ENCODE measurements around the gene TMPRSS13. TPM values are rescaled to one million over a fixed set of nuclear protein-coding genes. Genes with fewer than 3 reads are reported as not detected.

Gene TMPRSS13
- total and polyA plus RNA-seq, 11 donors = 0.03 to 0.51 (median 0.12) TPM; not detected in 5

DNA sequence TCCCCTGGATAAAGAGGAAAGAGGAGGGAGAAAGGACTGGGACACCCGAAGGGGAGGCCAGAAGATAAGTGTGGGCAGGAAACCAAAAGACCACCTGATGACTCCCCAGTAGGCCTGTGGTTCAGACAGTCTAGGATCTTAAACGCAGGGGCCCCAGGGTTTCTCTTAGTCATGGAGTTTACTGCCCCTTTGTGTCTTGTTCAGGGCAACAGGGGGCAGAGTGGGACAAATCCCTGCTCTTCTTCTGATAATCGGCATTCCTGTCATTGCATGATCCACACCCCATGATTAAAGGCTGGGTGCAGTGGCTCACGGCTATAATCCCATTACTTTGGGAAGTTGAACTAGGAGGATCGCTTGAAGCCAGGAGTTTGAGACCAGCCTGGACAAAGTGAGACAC lies 4.7 kb upstream of the TMPRSS13 start:
- WGBS, 4 donors = 78 to 89% (median 83%) methylated on average over 5 of the region's 5 CpGs
- Histone ChIP-seq H3K4me1 (peaks cover 0 to 34% (median 0%) of the 10 kb centered on the region in 12 donors), H3K36me3 (no peaks in the 10 kb centered on the region), H3K27ac (no peak overlapping the region), H3K27me3 (no peaks in the 10 kb centered on the region), H3K9me3 (no peaks in the 10 kb centered on the region), H3K4me3 (no peak overlapping the region)
- DNase-seq (no peak), ATAC-seq (no peak)
- no peak for TF ChIP-seq POLR2A (IDR thresholded peaks at IDR 0.05)
- TF ChIP-seq, protein P1, sequence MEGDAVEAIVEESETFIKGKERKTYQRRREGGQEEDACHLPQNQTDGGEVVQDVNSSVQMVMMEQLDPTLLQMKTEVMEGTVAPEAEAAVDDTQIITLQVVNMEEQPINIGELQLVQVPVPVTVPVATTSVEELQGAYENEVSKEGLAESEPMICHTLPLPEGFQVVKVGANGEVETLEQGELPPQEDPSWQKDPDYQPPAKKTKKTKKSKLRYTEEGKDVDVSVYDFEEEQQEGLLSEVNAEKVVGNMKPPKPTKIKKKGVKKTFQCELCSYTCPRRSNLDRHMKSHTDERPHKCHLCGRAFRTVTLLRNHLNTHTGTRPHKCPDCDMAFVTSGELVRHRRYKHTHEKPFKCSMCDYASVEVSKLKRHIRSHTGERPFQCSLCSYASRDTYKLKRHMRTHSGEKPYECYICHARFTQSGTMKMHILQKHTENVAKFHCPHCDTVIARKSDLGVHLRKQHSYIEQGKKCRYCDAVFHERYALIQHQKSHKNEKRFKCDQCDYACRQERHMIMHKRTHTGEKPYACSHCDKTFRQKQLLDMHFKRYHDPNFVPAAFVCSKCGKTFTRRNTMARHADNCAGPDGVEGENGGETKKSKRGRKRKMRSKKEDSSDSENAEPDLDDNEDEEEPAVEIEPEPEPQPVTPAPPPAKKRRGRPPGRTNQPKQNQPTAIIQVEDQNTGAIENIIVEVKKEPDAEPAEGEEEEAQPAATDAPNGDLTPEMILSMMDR (IDR thresholded peaks at IDR 0.05) = no peak
- intact Hi-C loops (cut with DNase I) = no loop called here

DNA sequence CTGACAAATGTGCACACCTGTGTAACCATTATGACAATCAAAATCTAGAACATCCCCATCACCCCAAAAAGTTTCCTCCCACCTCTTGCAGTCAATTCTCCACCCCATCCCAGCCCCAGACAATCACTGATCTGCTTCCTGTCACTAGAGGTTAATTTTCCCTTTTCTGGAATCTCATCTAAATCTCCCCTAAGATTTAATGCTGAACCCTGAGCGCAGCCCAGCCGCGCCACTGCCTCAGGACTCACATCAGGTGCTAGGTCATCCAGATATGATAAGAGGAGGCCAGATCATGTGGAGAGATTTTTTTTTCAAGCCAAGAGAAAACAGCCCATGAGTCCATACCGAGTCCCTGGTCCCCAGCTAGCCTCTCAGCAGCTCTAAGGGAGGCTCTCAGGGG lies 4.3 kb upstream of the TMPRSS13 start:
- intact Hi-C loops (cut with DNase I) = no loop called here
- no peak for ATAC-seq
- H3K9me3 ChIP-seq = no peaks in the 10 kb centered on the region
- no peaks in the 10 kb centered on the region for H3K27me3 ChIP-seq
- H3K27ac ChIP-seq = no peak overlapping the region
- H3K4me3 ChIP-seq = no peak overlapping the region
- no peak for DNase-seq
- TF ChIP-seq, protein P1 (IDR thresholded peaks at IDR 0.05) = no peak
- TF ChIP-seq POLR2A (IDR thresholded peaks at IDR 0.05) = no peak
- H3K36me3 ChIP-seq = no peaks in the 10 kb centered on the region
- peaks cover 0 to 38% (median 0%) of the 10 kb centered on the region in 12 donors for H3K4me1 ChIP-seq
- 81 to 87% (median 84%) methylated on average over 4 of the region's 4 CpGs for WGBS, 4 donors

DNA sequence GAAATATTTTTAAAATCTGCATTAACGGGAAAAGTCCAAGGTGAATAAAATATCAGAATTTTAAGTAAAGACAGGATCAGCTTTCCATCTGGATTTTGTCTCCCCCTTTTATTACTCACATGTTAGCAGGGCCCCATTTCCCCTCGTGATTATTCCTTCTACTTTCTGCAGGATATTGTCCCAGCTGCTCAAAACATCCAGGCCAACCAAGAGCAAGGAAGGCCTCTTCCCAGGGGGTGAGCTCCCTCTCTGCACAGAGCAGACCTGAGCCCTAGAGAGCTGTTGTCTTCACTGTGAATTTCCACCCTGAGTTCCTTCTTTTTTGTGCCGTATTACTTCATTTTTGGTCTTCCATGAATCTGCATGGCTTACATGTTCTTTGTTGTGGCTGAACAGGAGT lies 3.7 kb upstream of the TMPRSS13 start:
- Histone ChIP-seq H3K36me3 (no peaks in the 10 kb centered on the region), H3K27ac (no peak overlapping the region), H3K9me3 (no peaks in the 10 kb centered on the region), H3K4me1 (peaks cover 0 to 41% (median 0%) of the 10 kb centered on the region in 12 donors), H3K27me3 (no peaks in the 10 kb centered on the region), H3K4me3 (no peak overlapping the region)
- intact Hi-C loops (cut with DNase I) = no loop called here
- DNase-seq (no peak), ATAC-seq (no peak)
- 66 to 81% (median 70%) methylated on average over 3 of the region's 3 CpGs for WGBS, 4 donors
- TF ChIP-seq, protein P1 (IDR thresholded peaks at IDR 0.05) = no peak
- no peak for TF ChIP-seq POLR2A (IDR thresholded peaks at IDR 0.05)

DNA sequence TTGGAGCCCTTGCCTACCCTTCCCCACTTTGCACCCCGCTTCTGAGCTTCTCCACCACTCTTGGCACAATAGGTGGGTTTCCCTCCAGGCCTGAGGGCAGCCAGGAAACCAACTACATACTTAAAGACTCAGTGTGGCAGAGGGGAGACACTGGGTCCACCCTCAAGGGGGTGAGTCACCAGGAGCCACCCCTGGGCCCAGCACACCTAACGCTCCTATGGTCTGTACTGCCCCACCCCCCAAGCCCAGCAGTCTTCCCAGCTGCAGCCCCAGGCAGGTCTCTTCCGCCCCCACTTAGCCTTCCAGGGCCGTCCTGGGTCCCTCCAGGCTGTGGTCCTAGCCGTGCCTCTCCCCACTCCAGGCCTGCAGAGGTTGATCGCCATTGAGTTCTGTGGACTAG lies 3.2 kb upstream of the TMPRSS13 start:
- no peak for DNase-seq
- ATAC-seq = no peak
- TF ChIP-seq, protein P1 (IDR thresholded peaks at IDR 0.05) = no peak
- no peak for TF ChIP-seq POLR2A (IDR thresholded peaks at IDR 0.05)

More for the DNA sequence above, 3.2 kb upstream of the TMPRSS13 start:
- WGBS, 4 donors = 89 to 96% (median 91%) methylated on average over 5 to 6 of the region's 6 CpGs
- Histone ChIP-seq H3K36me3 (no peaks in the 10 kb centered on the region), H3K4me3 (no peak overlapping the region), H3K27ac (no peak overlapping the region), H3K9me3 (no peaks in the 10 kb centered on the region), H3K4me1 (peaks cover 0 to 41% (median 0%) of the 10 kb centered on the region in 12 donors), H3K27me3 (no peaks in the 10 kb centered on the region)
- intact Hi-C loops (cut with DNase I) = no loop called here

Data from heart left ventricle (tissue), 16 donors.